GM19239 (cell line): Measurements from ENCODE around the gene DYSF.

Experiments
- DNase-seq: peaks from one replicate; pipeline ENCODE4 v3.0.0; 2011; ENCODE audit warnings: low spot score; ENCODE audit not compliant: insufficient read length
- FAIRE-seq: peaks from 2 replicates; lab custom pipeline; 2011; peaks lifted over from hg19 to GRCh38; lab: Jason Lieb, UNC

The DYSF gene

DNA sequence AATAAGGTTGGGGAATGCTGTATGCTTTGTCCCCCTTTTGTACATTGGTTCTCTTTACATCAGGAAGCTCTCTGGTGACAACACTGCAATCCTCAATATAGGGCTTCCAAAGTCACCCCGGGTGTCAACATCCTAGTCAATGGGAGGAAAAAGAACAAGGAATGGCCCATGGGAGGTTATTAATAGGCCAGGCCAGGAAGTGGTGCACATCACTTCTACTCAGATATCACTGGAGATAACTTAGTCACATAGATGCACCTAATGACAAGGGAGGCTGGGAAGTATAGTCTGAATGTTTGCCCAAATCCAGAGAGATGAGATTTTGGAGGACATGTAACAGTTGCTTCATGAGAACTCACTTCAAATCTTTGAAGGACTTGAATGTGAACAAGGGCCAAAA is 274.7 kb downstream of the DYSF start:
- DNase-seq: no peak
- no peak for FAIRE-seq

- FAIRE-seq: no peak
- DNase-seq: no peak
Measured at GRCh38 chr2:71730785-71731383, 277.5 kb downstream of the DYSF start.

GRCh38 chr2:71734620-71735019 is 281.3 kb downstream of the DYSF start:
- DNase-seq (no peak), FAIRE-seq (no peak)

DNA sequence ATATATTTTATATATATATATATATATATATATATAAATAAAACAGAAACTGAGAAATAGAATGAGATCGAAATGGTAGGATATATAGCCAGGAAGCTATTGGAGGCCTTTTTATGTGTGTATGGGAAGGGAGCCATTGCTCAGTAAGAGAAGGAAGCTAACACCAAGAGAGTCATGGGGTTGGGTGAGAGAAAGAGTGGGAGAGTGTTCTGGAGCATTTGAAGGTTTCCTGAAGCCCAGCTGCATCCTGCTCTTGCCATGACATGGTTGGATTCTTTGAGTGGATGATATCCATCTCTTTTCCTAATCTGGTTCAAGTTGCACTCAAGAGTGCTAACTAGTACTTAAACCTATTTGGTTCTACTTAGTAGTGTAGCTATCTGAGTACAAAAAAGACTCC is 282.3 kb downstream of the DYSF start:
- no peak for DNase-seq
- FAIRE-seq: no peak
